Chondrocyte (in vitro differentiated cells): Measurements from ENCODE around the gene SLC24A4. TPM values are rescaled to one million over a fixed set of nuclear protein-coding genes. Genes with fewer than 3 reads are reported as not detected.
A peak's percentile ranks its signal among the peaks of the same experiment; 100 is the strongest.

Experiments
- DNase-seq: peaks from one replicate; pipeline ENCODE4 v3.0.0; 2021; ENCODE audit warnings: mixed read lengths, low spot score
- H3K27ac Mint-ChIP-seq: one replicate; pipeline ENCODE4 v1.8.0; 2021; ENCODE audit warnings: mild to moderate bottlenecking, moderate library complexity, mixed read lengths; ENCODE audit not compliant: unreplicated experiment
- H3K27me3 Mint-ChIP-seq: 2 replicates; pipeline ENCODE4 v1.8.0; 2021; ENCODE audit warnings: low read depth, mixed read lengths
- H3K36me3 Mint-ChIP-seq: 2 replicates; pipeline ENCODE4 v1.8.0; 2021; ENCODE audit warnings: low read depth, mixed read lengths
- H3K4me1 Mint-ChIP-seq: 2 replicates; pipeline ENCODE4 v1.8.0; 2021; ENCODE audit warnings: low read depth, mild to moderate bottlenecking, mixed read lengths
- H3K4me3 Mint-ChIP-seq: one replicate; pipeline ENCODE4 v1.8.0; 2021; ENCODE audit warnings: mild to moderate bottlenecking, moderate library complexity, mixed read lengths; ENCODE audit not compliant: unreplicated experiment
- H3K9me3 Mint-ChIP-seq: 2 replicates; pipeline ENCODE4 v1.8.0; 2021; ENCODE audit warnings: low read depth, mixed read lengths
- CTCF ChIP-seq: fragments of 200-600 bp; sonication (generic); IDR thresholded peaks from 2 replicates; pipeline ENCODE4 v1.5.0; 2021; ENCODE audit warnings: antibody characterized with exemption, mild to moderate bottlenecking, moderate library complexity
- total RNA-seq: library from RNA; stranded (reverse); gene quantifications from 3 replicates; pipeline ENCODE4 v1.2.1, GENCODE V29; 2021

The SLC24A4 gene
- total RNA-seq, 1 donor from 2014 or later, result 0.37 TPM

GRCh38 chr14:92385561-92385960, 62.6 kb downstream of the SLC24A4 start:
- TF ChIP-seq CTCF, result no peak
- DNase-seq, result no peak
- Mint-ChIP-seq H3K27me3 (peaks cover 16% of the 10 kb centered on the region), H3K9me3 (no peaks in the 10 kb centered on the region), H3K27ac (no peak overlapping the region), H3K4me3 (no peak overlapping the region), H3K36me3 (no peaks in the 10 kb centered on the region), H3K4me1 (peaks cover 13% of the 10 kb centered on the region)

- Mint-ChIP-seq H3K27ac (no peak overlapping the region), H3K4me3 (no peak overlapping the region), H3K9me3 (no peaks in the 10 kb centered on the region), H3K27me3 (peaks cover 16% of the 10 kb centered on the region), H3K36me3 (no peaks in the 10 kb centered on the region), H3K4me1 (peaks cover 13% of the 10 kb centered on the region)
- no peak for TF ChIP-seq CTCF
- DNase-seq, result no peak
Measured at GRCh38 chr14:92386165-92386564, 63.2 kb downstream of the SLC24A4 start.

- Mint-ChIP-seq H3K36me3 (no peaks in the 10 kb centered on the region), H3K4me1 (peaks cover 13% of the 10 kb centered on the region), H3K27ac (no peak overlapping the region), H3K9me3 (no peaks in the 10 kb centered on the region), H3K4me3 (no peak overlapping the region), H3K27me3 (peaks cover 16% of the 10 kb centered on the region)
- TF ChIP-seq CTCF, result no peak
- DNase-seq, result no peak
Measured at GRCh38 chr14:92386637-92387036, 63.7 kb downstream of the SLC24A4 start.

GRCh38 chr14:92387578-92387977, 64.6 kb downstream of the SLC24A4 start:
- Mint-ChIP-seq H3K27me3 (peaks cover 16% of the 10 kb centered on the region), H3K9me3 (no peaks in the 10 kb centered on the region), H3K27ac (no peak overlapping the region), H3K4me3 (no peak overlapping the region), H3K4me1 (peaks cover 13% of the 10 kb centered on the region), H3K36me3 (no peaks in the 10 kb centered on the region)
- DNase-seq, result no peak
- TF ChIP-seq CTCF, result no peak

GRCh38 chr14:92389598-92390158, 66.7 kb downstream of the SLC24A4 start:
- peaks cover 10% of the 10 kb centered on the region for H3K27me3 Mint-ChIP-seq
- no peaks in the 10 kb centered on the region for H3K9me3 Mint-ChIP-seq

More at GRCh38 chr14:92389598-92390158, 66.7 kb downstream of the SLC24A4 start:
- peak overlapping the region; percentile 57 for H3K27ac Mint-ChIP-seq
- H3K36me3 Mint-ChIP-seq, result no peaks in the 10 kb centered on the region
- no peak for TF ChIP-seq CTCF
- H3K4me3 Mint-ChIP-seq, result no peak overlapping the region
- H3K4me1 Mint-ChIP-seq, result peaks cover 13% of the 10 kb centered on the region
- DNase-seq, result no peak
